Activated CD4-positive, alpha-beta T cell treated with anti-CD3 and anti-CD28 coated beads, Interleukin-2, amount 50 U/mL, for 1 hour (primary cell): ENCODE measurements around the gene TMIGD1.

ENCODE experiments used
- DNase-seq: peaks from one replicate; pipeline ENCODE4 v3.0.0-alpha.2; 2020

Gene TMIGD1, protein sequence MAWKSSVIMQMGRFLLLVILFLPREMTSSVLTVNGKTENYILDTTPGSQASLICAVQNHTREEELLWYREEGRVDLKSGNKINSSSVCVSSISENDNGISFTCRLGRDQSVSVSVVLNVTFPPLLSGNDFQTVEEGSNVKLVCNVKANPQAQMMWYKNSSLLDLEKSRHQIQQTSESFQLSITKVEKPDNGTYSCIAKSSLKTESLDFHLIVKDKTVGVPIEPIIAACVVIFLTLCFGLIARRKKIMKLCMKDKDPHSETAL

GRCh38 chr17:30333503-30334360, at the start of gene TMIGD1:
TSS of gene TMIGD1 (minus strand) at chr17:30334057. CDS start at chr17:30332133, 1,924 bp downstream.
- no peak for DNase-seq

DNA sequence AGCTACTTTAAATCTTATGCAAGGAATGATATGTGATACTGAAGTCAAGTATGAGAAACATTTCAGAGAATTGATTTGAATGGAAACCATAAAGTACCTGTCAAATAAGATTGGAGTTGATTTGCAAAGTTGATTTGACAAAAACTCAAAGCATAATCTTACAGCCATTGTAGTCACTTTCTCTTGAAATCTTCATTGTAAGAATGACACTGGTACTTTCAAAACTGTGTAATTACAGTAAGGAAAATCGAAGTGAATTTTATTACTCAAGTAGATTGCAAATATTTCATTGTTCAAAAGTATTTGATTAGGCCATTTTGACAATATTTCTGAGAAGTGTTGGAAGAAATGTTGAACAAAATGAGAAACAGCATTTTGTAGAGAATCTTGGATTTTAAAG, 48.5 kb upstream of the TMIGD1 start:
- DNase-seq, result no peak

- DNase-seq, result no peak
Observed at GRCh38 chr17:30381340-30381659, 47.4 kb upstream of the TMIGD1 start.

GRCh38 chr17:30380643-30381339, 46.9 kb upstream of the TMIGD1 start:
- no peak for DNase-seq

DNA sequence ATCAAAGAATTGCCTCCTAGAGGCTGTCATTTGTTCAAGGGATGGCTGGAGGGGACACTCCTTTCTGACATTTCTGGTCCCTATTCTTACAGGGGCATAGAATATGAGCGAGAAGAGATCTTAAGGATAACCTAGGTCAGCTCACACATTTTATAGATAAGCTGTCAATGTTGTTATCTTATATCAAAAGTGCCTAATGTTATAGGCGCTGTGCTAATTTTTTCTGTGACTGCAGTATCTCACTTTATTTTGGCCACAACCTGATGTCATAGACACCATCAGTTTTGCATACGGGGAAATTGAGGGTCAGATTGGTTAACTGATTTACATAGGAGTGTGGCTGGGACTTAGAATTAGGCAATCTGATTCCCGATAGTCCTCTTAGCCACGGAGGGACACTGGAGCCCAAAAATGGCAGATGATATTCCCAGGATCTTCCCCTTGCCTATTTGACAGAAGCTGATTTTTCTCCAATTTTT, 46.1 kb upstream of the TMIGD1 start:
- DNase-seq, result no peak

DNA sequence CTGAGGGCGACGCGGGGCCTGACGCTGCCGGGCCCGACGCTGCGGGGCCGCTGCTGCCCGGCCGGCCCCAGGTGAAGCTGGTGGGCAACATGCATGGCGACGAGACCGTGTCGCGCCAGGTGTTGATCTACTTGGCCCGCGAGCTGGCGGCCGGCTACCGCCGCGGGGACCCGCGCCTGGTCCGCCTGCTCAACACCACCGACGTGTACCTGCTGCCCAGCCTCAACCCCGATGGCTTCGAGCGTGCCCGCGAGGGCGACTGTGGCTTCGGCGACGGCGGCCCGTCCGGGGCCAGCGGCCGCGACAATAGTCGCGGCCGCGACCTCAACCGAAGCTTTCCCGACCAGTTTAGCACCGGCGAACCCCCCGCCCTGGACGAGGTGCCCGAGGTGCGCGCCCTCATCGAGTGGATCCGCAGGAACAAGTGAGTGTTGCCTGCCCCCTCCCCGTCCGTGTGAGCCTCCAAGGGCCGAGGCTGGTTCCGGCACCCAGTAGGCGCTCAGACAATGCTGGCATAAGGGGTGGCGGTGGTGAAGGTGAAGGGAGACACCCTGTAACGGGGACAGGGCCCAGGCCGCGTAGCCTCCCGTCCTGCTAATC, 45.5 kb upstream of the TMIGD1 start:
- DNase-seq, result peak; percentile 24

GRCh38 chr17:30378825-30379302, 45.0 kb upstream of the TMIGD1 start, which contains the start of gene CPD:
TSS of gene CPD (plus strand) at chr17:30378927. CDS start at chr17:30378981, 54 bp downstream.
- peak; percentile 98 for DNase-seq

DNA sequence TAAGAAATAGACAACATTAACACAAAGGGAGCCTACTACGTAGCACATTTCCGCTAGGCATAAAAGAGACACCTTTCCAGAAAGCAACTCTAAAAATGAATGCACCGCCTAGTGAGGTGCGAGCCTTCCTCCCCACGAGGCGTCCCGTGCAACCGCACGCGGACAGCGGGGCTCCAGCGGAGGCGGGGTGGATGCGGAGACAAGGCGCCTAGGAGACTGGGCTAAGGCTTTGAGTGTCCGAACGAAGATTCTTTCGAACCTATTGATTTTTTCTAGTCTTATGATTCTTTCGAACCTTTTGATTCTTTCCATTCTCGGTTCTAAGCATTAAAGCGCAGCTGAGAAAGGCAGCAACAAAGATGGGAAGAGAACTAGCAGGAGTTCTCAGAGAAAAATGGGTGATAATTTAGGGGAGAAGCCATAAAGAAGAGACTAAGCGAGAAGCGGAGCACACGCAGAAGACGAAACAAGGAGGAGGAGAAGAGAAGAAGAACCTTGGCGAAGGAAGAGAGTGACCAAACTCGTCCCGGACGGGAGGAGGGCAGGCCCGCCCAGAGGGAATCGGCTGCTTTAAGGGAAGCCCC, 44.5 kb upstream of the TMIGD1 start:
- DNase-seq, result peak; percentile 43

DNA sequence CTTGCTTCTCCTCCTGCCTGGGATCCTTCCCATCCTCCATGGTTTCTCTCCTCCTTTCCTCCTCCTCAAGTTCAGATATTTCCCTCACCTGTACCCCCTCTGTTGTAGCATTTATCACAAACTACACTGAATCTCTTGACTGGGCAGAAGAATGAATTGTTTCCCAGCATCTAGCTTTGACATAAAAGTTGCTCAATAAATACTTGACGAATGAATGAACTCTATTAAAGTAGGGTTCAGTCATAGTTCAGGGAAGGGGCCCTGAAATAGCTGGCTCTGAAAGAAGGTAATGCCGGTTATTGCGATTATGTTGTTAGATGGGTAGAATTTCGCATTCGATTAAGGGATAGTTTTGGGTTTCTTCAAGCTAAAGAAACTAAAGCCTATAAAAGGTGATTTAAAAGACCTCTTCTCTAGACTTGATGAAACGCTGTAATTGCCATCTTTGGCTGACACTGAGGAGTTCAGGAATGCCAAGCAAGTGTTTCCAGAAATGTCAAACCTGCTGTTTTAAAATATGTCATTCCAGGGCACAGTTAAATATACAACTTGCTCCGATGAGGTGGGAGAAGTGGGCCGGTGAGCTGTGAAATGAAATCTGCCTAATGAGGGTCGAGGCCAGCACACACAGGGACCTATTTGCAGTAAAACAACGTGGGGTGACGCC, 43.9 kb upstream of the TMIGD1 start:
- DNase-seq, result no peak

DNA sequence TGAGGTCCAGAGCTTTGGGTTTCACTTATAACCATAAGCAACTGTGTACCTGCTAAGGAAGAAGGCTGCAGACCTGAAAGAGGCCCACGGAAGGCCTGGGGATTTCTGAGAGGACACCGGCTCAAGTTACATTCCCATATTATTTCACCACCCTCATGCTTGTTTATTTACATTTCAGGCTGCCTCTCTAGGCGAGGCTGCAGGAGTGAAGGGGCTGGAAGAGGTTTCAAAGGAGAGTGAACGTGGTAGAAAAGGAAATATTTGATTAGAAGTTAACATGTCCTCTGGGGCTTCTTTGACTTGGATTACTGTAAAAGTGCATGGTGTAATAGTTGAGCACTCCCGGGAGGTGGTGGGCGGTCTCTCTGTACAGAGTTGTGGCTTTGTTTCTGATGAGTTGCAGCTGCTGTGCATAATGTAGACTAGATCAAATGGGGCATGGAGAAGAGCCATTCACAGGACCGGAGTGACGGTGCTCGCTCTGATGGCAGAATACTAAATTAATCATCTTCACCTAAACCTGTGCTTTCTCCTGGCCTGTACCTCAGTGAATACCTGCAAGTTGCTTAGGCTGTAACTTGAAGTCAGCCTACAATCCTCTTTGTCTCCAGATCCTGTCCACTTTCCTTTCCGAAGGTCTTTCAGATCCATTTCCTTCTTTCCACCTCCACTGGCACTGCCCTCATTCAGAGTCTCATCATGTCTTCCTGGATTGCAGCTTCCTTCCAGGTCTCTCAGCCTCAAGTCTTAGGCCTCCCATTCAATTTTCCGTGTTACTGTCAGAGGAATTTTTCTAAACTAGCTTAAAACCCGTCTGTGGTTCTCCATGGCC, 43.0 kb upstream of the TMIGD1 start:
- no peak for DNase-seq

- DNase-seq, result no peak
Observed at GRCh38 chr17:30375661-30376060, 41.8 kb upstream of the TMIGD1 start.

DNA sequence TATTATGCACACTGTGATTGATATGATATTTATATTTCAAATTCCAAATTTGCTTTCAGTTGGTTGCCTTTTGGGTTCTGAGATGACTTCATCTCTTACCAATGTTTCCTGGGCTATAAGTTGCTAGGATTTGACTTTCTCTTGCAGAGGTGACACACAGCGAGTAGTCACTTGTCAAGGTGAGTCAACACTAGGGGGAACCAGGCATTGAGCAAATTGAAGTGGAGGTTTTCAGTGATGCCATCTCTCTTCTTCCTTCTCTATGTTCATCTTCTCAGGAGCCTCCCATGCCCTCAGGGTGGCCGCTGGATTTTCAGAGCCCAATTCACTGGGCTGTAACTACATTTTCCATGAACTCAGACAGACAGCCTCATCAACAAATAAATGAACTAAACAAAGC, 38.9 kb upstream of the TMIGD1 start:
- no peak for DNase-seq

- DNase-seq, result no peak
Observed at GRCh38 chr17:30369995-30370394, 36.1 kb upstream of the TMIGD1 start.

DNA sequence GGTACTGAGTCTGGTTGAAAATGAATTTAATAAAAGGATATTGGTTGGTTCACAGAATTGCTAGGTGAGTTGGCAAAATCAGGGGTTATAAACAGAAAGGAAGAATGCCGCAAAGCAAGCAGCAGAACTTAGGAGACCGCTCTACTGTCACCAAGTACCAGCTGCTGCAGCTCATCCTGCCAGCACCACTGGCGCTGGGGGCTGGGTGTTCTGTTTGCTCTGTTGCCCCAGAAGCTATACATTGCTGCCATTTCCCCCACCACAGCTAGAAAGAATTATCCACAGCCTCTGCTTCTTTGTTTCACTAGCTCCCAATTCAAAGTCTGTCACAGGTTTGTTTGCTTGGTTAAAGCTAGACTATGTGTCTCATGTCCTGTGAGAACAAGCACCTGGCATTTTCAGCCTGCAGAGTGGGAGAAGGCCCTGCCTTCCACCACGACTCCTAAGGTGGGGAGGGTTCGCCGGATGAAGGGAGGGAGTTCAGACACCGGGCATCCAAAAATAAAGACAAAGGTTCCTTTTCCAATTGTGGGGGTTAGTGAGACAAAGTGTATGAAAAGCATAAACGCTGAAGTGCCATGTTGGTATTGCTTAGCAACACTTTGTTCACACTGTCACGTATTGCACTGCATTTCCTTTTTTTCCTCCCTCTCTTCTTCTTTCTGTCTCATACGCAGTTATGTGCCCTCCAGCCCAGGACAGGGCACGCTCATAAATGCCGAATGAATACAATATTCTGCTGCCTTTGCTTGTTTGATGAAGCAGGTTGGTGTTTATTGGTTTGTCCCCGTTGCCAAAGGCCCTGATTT, 35.3 kb upstream of the TMIGD1 start:
- DNase-seq, result no peak

DNA sequence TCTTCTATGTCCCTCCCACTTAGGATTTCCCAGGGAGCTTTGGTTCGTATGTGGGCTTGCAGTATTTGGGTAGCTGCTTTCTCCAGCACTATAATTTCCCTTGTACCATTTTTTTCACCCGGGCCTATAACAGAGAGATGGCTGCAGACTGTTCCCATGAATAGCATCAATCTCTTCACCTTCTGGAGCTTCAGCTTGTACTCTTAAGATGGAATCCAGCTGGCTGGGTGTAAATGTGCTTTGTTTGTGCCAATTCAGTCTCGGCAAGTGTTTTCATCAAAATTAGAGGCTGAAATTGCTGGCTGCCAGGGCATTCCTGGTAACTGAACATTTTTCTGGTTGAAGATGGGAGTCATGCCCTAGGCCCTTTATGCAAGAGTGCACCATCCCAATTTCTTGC, 32.7 kb upstream of the TMIGD1 start:
- no peak for DNase-seq

- peak; percentile 59 for DNase-seq
Observed at GRCh38 chr17:30363715-30364202, 29.9 kb upstream of the TMIGD1 start.

- DNase-seq, result no peak
Observed at GRCh38 chr17:30361766-30362279, 28.0 kb upstream of the TMIGD1 start.

GRCh38 chr17:30360086-30360808, 26.4 kb upstream of the TMIGD1 start:
- DNase-seq, result no peak
